Ovary (tissue), 3 donors: ENCODE results near the gene RSBN1L.
A peak's percentile ranks its signal among the peaks of the same experiment; 100 is the strongest.

Source experiments
- CTCF ChIP-seq, 3 donors: fragments of 450-650 bp in 2 of 3; fragments of 200-600 bp in 1 of 3; IDR thresholded peaks; one replicate each; pipeline versions ENCODE4 v1.5.1 to v1.8.0; 2016 to 2022; ENCODE audit warnings: antibody characterized with exemption in 3 of 3, mild to moderate bottlenecking in 1 of 3
- EP300 ChIP-seq: sonication (generic); formaldehyde crosslinking; IDR thresholded peaks from one replicate; pipeline ENCODE4 v1.6.1; 2017; ENCODE audit warnings: antibody characterized with exemption
- POLR2A ChIP-seq: fragments of 450-650 bp; IDR thresholded peaks from one replicate; pipeline ENCODE4 v1.6.1; 2017; ENCODE audit warnings: antibody characterized with exemption, mild to moderate bottlenecking, moderate library complexity
- donor health status: DM: no; HTN: no; CAD: no.

- TF ChIP-seq EP300 = no peak
- TF ChIP-seq POLR2A = peak; percentile 20
- TF ChIP-seq CTCF (IDR thresholded peaks at IDR 0.05) = peak in 1 of 3 donors; percentile 5
These were observed 101.6 kb downstream of the RSBN1L start for GRCh38 chr7:77797734-77798393.
